Measurements from ENCODE around the gene ANO3. TPM values are rescaled to one million over a fixed set of nuclear protein-coding genes. Genes with fewer than 3 reads are reported as not detected.
A peak's percentile ranks its signal among the peaks of the same experiment; 100 is the strongest.

Gene ANO3
- total and polyA plus RNA-seq, 4 donors, result 0.02 to 0.63 (median 0.16) TPM

GRCh38 chr11:26599425-26599824, 267.5 kb downstream of the ANO3 start:
- TF ChIP-seq CTCF (IDR thresholded peaks at IDR 0.05; ENCODE audit: control extremely low read depth, extremely low read depth), result no peak
- peaks cover 0 to 12% (median 0%) of the 10 kb centered on the region in 5 donors for H3K4me1 ChIP-seq (ENCODE audit: control insufficient read depth in 5 of 5, insufficient read depth in 5 of 5, low read length in 5 of 5)
- no peaks in the 10 kb centered on the region for H3K36me3 ChIP-seq (ENCODE audit: control insufficient read depth in 4 of 4, insufficient read depth in 4 of 4, low read length in 4 of 4)
- 71 to 79% methylated on average over 2 of the region's 2 CpGs for WGBS, 2 donors
- H3K27me3 ChIP-seq (ENCODE audit: control insufficient read depth in 3 of 3, insufficient read depth in 3 of 3, low read length in 2 of 3), result no peaks in the 10 kb centered on the region
- no peak for ATAC-seq (ENCODE audit: insufficient read depth, low FRiP score)
- H3K9ac ChIP-seq (ENCODE audit: insufficient read depth in 1 of 2, low read length in 2 of 2), result no peak overlapping the region
- no peak overlapping the region for H3K27ac ChIP-seq (ENCODE audit: low read depth in 1 of 2, low read length in 1 of 2)
- peak in 2 of 3 donors; percentile 60 to 62 for DNase-seq
- H3K4me3 ChIP-seq, result no peak overlapping the region
- H3K9me3 ChIP-seq (ENCODE audit: control insufficient read depth in 4 of 4, insufficient read depth in 3 of 4, low read length in 3 of 4), result no peaks in the 10 kb centered on the region

- 67 to 73% methylated on average over 3 of the region's 4 CpGs for WGBS, 2 donors
- Histone ChIP-seq H3K4me3 (no peak overlapping the region), H3K9me3 (ENCODE audit: control insufficient read depth in 4 of 4, insufficient read depth in 3 of 4, low read length in 3 of 4) (no peaks in the 10 kb centered on the region), H3K4me1 (ENCODE audit: control insufficient read depth in 5 of 5, insufficient read depth in 5 of 5, low read length in 5 of 5) (peaks cover 0 to 12% (median 0%) of the 10 kb centered on the region in 5 donors), H3K36me3 (ENCODE audit: control insufficient read depth in 4 of 4, insufficient read depth in 4 of 4, low read length in 4 of 4) (no peaks in the 10 kb centered on the region), H3K27me3 (ENCODE audit: control insufficient read depth in 3 of 3, insufficient read depth in 3 of 3, low read length in 2 of 3) (no peaks in the 10 kb centered on the region), H3K9ac (ENCODE audit: insufficient read depth in 1 of 2, low read length in 2 of 2) (no peak overlapping the region), H3K27ac (ENCODE audit: low read depth in 1 of 2, low read length in 1 of 2) (no peak overlapping the region)
- ATAC-seq (ENCODE audit: insufficient read depth, low FRiP score), result no peak
- no peak for DNase-seq
- no peak for TF ChIP-seq CTCF (IDR thresholded peaks at IDR 0.05; ENCODE audit: control extremely low read depth, extremely low read depth)
Measured at GRCh38 chr11:26599876-26600434, 268.0 kb downstream of the ANO3 start.

GRCh38 chr11:26607725-26608506, 276.0 kb downstream of the ANO3 start:
- H3K4me1 ChIP-seq (ENCODE audit: control insufficient read depth in 5 of 5, insufficient read depth in 5 of 5, low read length in 5 of 5), result no peaks in the 10 kb centered on the region
- H3K36me3 ChIP-seq (ENCODE audit: control insufficient read depth in 4 of 4, insufficient read depth in 4 of 4, low read length in 4 of 4), result no peaks in the 10 kb centered on the region
- ATAC-seq (ENCODE audit: insufficient read depth, low FRiP score) (no peak), DNase-seq (no peak)
- H3K27ac ChIP-seq (ENCODE audit: low read depth in 1 of 2, low read length in 1 of 2), result no peak overlapping the region
- 88 to 91% methylated on average over 7 of the region's 7 CpGs for WGBS, 2 donors
- H3K27me3 ChIP-seq (ENCODE audit: control insufficient read depth in 3 of 3, insufficient read depth in 3 of 3, low read length in 2 of 3), result no peaks in the 10 kb centered on the region
- H3K4me3 ChIP-seq, result no peak overlapping the region
- no peak for TF ChIP-seq CTCF (IDR thresholded peaks at IDR 0.05; ENCODE audit: control extremely low read depth, extremely low read depth)
- H3K9ac ChIP-seq (ENCODE audit: insufficient read depth in 1 of 2, low read length in 2 of 2), result no peak overlapping the region
- H3K9me3 ChIP-seq (ENCODE audit: control insufficient read depth in 4 of 4, insufficient read depth in 3 of 4, low read length in 3 of 4), result no peaks in the 10 kb centered on the region

Measured in lung (tissue), 12 donors.